Ishikawa (cell line): ENCODE data around the gene SAG.

Experiments used
- CEBPB ChIP-seq: IDR thresholded peaks from 2 replicates; pipeline ENCODE4 v1.6.1; 2012
- CREB1 ChIP-seq: IDR thresholded peaks from 2 replicates; pipeline ENCODE4 v1.6.1; 2012; ENCODE audit warnings: low read depth
- EGR1 ChIP-seq: IDR thresholded peaks from 2 replicates; pipeline ENCODE4 v1.6.1; 2012
- EP300 ChIP-seq: IDR thresholded peaks from 2 replicates; pipeline ENCODE4 v1.6.1; 2012; ENCODE audit warnings: borderline replicate concordance
- FOXM1 ChIP-seq: IDR thresholded peaks from 2 replicates; pipeline ENCODE4 v1.6.1; 2012; ENCODE audit warnings: low read depth, borderline replicate concordance
- MAX ChIP-seq: IDR thresholded peaks from 2 replicates; pipeline ENCODE4 v1.6.1; 2012
- NFIC ChIP-seq: IDR thresholded peaks from 2 replicates; pipeline ENCODE4 v1.6.1; 2012
- RAD21 ChIP-seq: IDR thresholded peaks from 2 replicates; pipeline ENCODE4 v1.6.1; 2012; ENCODE audit warnings: low read depth
- REST ChIP-seq: IDR thresholded peaks from 2 replicates; pipeline ENCODE4 v1.6.1; 2012; ENCODE audit warnings: low read depth, mild to moderate bottlenecking
- TAF1 ChIP-seq: IDR thresholded peaks from 2 replicates; pipeline ENCODE4 v1.6.1; 2012; ENCODE audit warnings: low read depth, mild to moderate bottlenecking
- TCF12 ChIP-seq: IDR thresholded peaks from 2 replicates; pipeline ENCODE4 v1.6.1; 2012; ENCODE audit warnings: low read depth
- TEAD4 ChIP-seq: IDR thresholded peaks from 2 replicates; pipeline ENCODE4 v1.6.1; 2012
- USF1 ChIP-seq: IDR thresholded peaks from 2 replicates; pipeline ENCODE4 v1.6.1; 2012
- YY1 ChIP-seq: IDR thresholded peaks from 2 replicates; pipeline ENCODE4 v1.6.1; 2012; ENCODE audit warnings: low read depth
- ZBTB7A ChIP-seq: IDR thresholded peaks from 2 replicates; pipeline ENCODE4 v1.6.1; 2012; ENCODE audit warnings: low read depth

Gene SAG

GRCh38 chr2:233338046-233338445 lies 30.4 kb downstream of the SAG start:
- TF ChIP-seq TAF1 (no peak), RAD21 (no peak), YY1 (no peak), CEBPB (no peak), USF1 (no peak), ZBTB7A (no peak), REST (no peak), FOXM1 (no peak), NFIC (no peak), TCF12 (no peak), EP300 (no peak), EGR1 (no peak), MAX (no peak)

- TF ChIP-seq REST: no peak
- no peak for TF ChIP-seq YY1
- no peak for TF ChIP-seq MAX
- TF ChIP-seq EP300: no peak
- TF ChIP-seq NFIC: no peak
- TF ChIP-seq FOXM1: no peak
- no peak for TF ChIP-seq USF1
- no peak for TF ChIP-seq TAF1
- no peak for TF ChIP-seq EGR1
- TF ChIP-seq RAD21: no peak
- no peak for TF ChIP-seq CREB1
- no peak for TF ChIP-seq CEBPB
- no peak for TF ChIP-seq TCF12
- no peak for TF ChIP-seq TEAD4
- TF ChIP-seq ZBTB7A: no peak
These were observed 31.3 kb downstream of the SAG start for GRCh38 chr2:233338812-233339368.

- no peak for TF ChIP-seq RAD21
- TF ChIP-seq TCF12: no peak
- no peak for TF ChIP-seq FOXM1
- TF ChIP-seq MAX: no peak
- TF ChIP-seq CEBPB: no peak
- TF ChIP-seq ZBTB7A: no peak
- TF ChIP-seq YY1: no peak
- TF ChIP-seq NFIC: no peak
- TF ChIP-seq EP300: no peak
- no peak for TF ChIP-seq USF1
- TF ChIP-seq REST: no peak
- no peak for TF ChIP-seq EGR1
- no peak for TF ChIP-seq CREB1
- TF ChIP-seq TAF1: no peak
- no peak for TF ChIP-seq TEAD4
These were observed 31.8 kb downstream of the SAG start for GRCh38 chr2:233339427-233339826.

- TF ChIP-seq EP300 (no peak), ZBTB7A (no peak), REST (no peak), TEAD4 (no peak), EGR1 (no peak), TAF1 (no peak), YY1 (no peak), FOXM1 (no peak), CEBPB (no peak), MAX (no peak), NFIC (no peak), USF1 (no peak), CREB1 (no peak), RAD21 (no peak), TCF12 (no peak)
These were observed 33.7 kb downstream of the SAG start for GRCh38 chr2:233341296-233341695.
